ENCODE results near the gene RGS6. TPM values are rescaled to one million over a fixed set of nuclear protein-coding genes. Genes with fewer than 3 reads are reported as not detected.

RGS6 gene
- polyA plus RNA-seq, 3 donors, result not detected

- Mint-ChIP-seq H3K27ac (no peak overlapping the region), H3K4me3 (no peak overlapping the region), H3K36me3 (no peaks in the 10 kb centered on the region), H3K9me3 (peaks cover 0 to 4% (median 0%) of the 10 kb centered on the region in 7 donors), H3K4me1 (no peaks in the 10 kb centered on the region), H3K27me3 (ENCODE audit: low read depth in 3 of 3) (peaks cover 0 to 2% (median 0%) of the 10 kb centered on the region in 3 donors)
- H4K20me1 ChIP-seq (ENCODE audit: insufficient read depth, low read length), result no peaks in the 10 kb centered on the region
- H3K9ac ChIP-seq (ENCODE audit: insufficient read depth, low read length, poor library complexity, severe bottlenecking), result no peak overlapping the region
- intact Hi-C loops (cut with micrococcal nuclease), result no loop called here
- WGBS (ENCODE audit: insufficient coverage), result no CpG with 5 or more reads among the region's 1 CpG
- no peak overlapping the region for H3K27ac ChIP-seq (ENCODE audit: low read depth in 1 of 2, low read length in 2 of 2)
- H3K36me3 ChIP-seq (replicated peaks in 1 of 2; ENCODE audit: control insufficient read depth in 1 of 2, insufficient read depth in 2 of 2, low read length in 2 of 2), result no peaks in the 10 kb centered on the region
- no peak for DNase-seq
- H3K9me3 ChIP-seq (replicated peaks in 1 of 2; ENCODE audit: control insufficient read depth in 1 of 2, insufficient read depth in 1 of 2, low read length in 2 of 2), result no peaks in the 10 kb centered on the region
- no peak for TF ChIP-seq CTCF (IDR thresholded peaks at IDR 0.05)
- no peaks in the 10 kb centered on the region for H3K27me3 ChIP-seq (ENCODE audit: control insufficient read depth in 2 of 2, insufficient read depth in 2 of 2, low read length in 2 of 2)
- no peaks in the 10 kb centered on the region for H3K4me1 ChIP-seq (ENCODE audit: control insufficient read depth in 1 of 2, insufficient read depth in 2 of 2, low read length in 2 of 2)
- H3K4me3 ChIP-seq (replicated peaks in 1 of 3; ENCODE audit: low read depth in 2 of 3, low read length in 3 of 3), result no peak overlapping the region
- H2AFZ ChIP-seq (ENCODE audit: insufficient read depth, low read depth, low read length, poor library complexity, severe bottlenecking), result no peak overlapping the region
- H3K4me2 ChIP-seq (replicated peaks; ENCODE audit: extremely low read depth, low read length, poor library complexity, severe bottlenecking), result no peak overlapping the region
- H3K79me2 ChIP-seq (ENCODE audit: insufficient read depth, low read length), result no peaks in the 10 kb centered on the region
Measured at GRCh38 chr14:72081137-72081536, 148.9 kb downstream of the RGS6 start.

- H3K4me3 Mint-ChIP-seq, result no peak overlapping the region
- Histone ChIP-seq H3K27ac (ENCODE audit: low read depth in 1 of 2, low read length in 2 of 2) (no peak overlapping the region), H4K20me1 (ENCODE audit: insufficient read depth, low read length) (no peaks in the 10 kb centered on the region), H3K27me3 (ENCODE audit: control insufficient read depth in 2 of 2, insufficient read depth in 2 of 2, low read length in 2 of 2) (no peaks in the 10 kb centered on the region), H3K4me1 (ENCODE audit: control insufficient read depth in 1 of 2, insufficient read depth in 2 of 2, low read length in 2 of 2) (no peaks in the 10 kb centered on the region), H2AFZ (ENCODE audit: insufficient read depth, low read depth, low read length, poor library complexity, severe bottlenecking) (no peak overlapping the region), H3K4me3 (replicated peaks in 1 of 3; ENCODE audit: low read depth in 2 of 3, low read length in 3 of 3) (no peak overlapping the region), H3K36me3 (replicated peaks in 1 of 2; ENCODE audit: control insufficient read depth in 1 of 2, insufficient read depth in 2 of 2, low read length in 2 of 2) (no peaks in the 10 kb centered on the region), H3K9me3 (replicated peaks in 1 of 2; ENCODE audit: control insufficient read depth in 1 of 2, insufficient read depth in 1 of 2, low read length in 2 of 2) (no peaks in the 10 kb centered on the region), H3K4me2 (replicated peaks; ENCODE audit: extremely low read depth, low read length, poor library complexity, severe bottlenecking) (no peak overlapping the region), H3K79me2 (ENCODE audit: insufficient read depth, low read length) (no peaks in the 10 kb centered on the region), H3K9ac (ENCODE audit: insufficient read depth, low read length, poor library complexity, severe bottlenecking) (no peak overlapping the region)
- no peak for TF ChIP-seq CTCF (IDR thresholded peaks at IDR 0.05)
- no peaks in the 10 kb centered on the region for H3K36me3 Mint-ChIP-seq
- H3K4me1 Mint-ChIP-seq, result no peaks in the 10 kb centered on the region
- H3K27me3 Mint-ChIP-seq (ENCODE audit: low read depth in 3 of 3), result peaks cover 0 to 2% (median 1%) of the 10 kb centered on the region in 3 donors
- no peak for DNase-seq
- H3K27ac Mint-ChIP-seq, result no peak overlapping the region
- peaks cover 0 to 4% (median 0%) of the 10 kb centered on the region in 7 donors for H3K9me3 Mint-ChIP-seq
- 100% methylated on average over 3 of the region's 8 CpGs for WGBS (ENCODE audit: insufficient coverage)
- intact Hi-C loops (cut with micrococcal nuclease), result no loop called here
Measured at GRCh38 chr14:72084935-72085334, 152.7 kb downstream of the RGS6 start.
